CD1c-positive myeloid dendritic cell (primary cell): ENCODE data around the gene ATP2B1.

Source experiments
- DNase-seq: peaks from one replicate; pipeline ENCODE4 v3.0.0-alpha.2; 2016; ENCODE audit errors: extremely low spot score

ATP2B1 gene

DNA sequence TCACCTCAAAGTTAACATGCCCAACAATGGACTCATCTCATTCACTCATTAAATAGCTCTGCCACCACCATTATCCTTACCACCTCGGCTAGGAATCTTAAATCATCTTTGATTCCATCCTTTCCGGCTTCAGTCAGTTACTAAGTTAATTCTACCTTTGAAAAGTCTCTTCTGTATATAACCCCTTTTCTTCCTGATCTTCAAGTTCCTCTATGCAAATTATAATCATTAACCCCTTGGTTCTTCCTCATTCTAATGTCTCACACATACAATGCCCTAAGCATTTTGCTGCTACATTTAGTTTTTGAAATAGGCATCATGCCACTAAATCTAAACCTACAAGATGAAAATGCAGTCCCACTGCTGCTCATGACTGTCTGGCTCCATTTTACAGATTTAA lies 51.6 kb downstream of the ATP2B1 start:
- DNase-seq, result peak; percentile 32

DNA sequence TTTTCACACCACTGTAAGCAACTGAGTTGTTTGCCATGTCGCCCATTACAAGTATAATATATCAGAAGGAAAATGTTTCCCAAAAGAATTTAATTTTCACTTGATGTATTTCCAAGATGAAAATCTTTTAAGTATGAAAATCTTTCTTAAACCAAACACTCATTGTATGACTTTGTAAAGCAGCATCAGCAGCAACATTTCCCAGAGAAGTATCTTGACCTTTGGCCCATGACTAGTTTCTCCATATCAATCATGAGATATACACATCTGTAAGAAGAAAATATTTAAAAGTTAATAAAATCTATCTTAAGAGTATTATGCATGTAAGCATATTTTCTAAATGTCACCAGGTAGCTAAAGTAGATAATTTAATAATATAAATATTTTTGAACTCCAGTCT lies 52.8 kb downstream of the ATP2B1 start:
- DNase-seq, result no peak

DNA sequence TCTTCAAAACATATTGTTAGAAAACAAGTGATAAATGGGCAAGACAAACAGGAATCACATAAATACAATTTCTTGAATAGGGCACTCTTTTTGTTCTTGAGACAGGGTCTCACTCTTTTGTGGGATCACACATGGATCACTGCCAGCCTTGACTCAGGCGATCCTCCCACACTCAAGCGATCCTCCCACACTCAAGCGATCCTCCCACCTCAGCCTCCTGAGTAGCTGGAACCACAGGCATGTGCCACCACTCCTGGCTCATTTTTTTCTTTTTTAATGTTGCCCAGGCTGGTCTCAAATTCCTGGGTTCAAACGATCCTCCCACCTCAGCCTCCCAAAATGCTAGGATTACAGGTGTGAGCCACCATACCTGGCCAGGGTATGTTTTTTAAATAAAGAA lies 57.4 kb downstream of the ATP2B1 start:
- DNase-seq, result no peak

DNA sequence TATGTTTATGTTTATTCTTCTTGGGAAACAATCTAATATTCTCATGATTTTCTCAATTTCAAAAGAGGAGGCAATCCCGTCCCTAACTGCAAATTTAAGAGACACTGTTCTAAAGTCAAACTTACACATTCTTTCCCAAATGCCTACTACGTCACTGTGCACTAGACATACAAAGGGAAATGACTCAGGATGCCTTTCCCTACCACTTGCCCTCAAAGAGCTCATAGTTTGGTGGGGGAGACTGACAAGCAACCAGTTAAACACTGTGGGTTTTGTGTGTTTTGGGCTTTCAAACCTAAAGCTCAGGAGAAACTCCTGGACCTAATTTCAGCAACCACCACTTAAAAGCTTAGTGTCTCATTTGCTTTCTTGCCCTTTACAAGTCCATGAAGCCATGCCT lies 58.4 kb downstream of the ATP2B1 start:
- no peak for DNase-seq

DNA sequence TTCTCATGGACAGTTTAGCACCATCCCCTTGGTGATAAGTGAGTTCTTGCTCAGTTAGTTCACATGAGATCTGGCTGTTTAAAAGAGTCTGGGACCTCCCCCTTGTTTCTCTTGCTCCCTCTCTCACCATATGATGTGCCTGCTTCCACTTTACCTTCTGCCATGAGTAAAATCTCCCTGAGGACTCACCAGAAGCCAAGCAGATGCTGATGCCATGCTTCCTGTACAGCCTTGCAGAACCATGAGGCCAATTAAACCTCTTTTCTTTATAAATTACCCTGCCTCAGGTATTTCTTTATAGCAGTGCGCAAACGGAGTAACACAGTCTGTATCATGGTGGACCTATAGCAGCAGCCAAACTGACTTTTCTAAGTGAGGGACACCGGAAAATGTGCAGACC lies 58.8 kb downstream of the ATP2B1 start:
- DNase-seq, result no peak

DNA sequence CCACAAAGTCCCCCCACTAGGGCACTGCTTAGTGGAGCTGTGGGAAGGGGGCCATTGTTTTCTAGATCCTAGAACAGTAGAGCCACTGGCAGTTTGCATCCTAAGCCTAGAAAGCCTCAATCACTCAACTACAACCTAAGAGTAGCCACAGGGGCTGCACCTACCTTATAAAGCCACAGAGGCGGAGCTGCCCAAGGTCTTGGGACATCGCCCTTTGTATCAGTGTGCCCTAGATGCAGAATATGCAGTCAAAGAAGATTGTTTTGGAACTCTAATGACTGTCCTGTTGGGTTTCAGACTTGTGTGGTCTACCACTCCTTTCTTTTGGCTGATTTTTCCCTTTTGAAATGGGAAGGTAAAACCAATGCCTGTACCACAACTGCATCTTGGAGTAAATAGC lies 59.5 kb downstream of the ATP2B1 start:
- DNase-seq, result no peak

DNA sequence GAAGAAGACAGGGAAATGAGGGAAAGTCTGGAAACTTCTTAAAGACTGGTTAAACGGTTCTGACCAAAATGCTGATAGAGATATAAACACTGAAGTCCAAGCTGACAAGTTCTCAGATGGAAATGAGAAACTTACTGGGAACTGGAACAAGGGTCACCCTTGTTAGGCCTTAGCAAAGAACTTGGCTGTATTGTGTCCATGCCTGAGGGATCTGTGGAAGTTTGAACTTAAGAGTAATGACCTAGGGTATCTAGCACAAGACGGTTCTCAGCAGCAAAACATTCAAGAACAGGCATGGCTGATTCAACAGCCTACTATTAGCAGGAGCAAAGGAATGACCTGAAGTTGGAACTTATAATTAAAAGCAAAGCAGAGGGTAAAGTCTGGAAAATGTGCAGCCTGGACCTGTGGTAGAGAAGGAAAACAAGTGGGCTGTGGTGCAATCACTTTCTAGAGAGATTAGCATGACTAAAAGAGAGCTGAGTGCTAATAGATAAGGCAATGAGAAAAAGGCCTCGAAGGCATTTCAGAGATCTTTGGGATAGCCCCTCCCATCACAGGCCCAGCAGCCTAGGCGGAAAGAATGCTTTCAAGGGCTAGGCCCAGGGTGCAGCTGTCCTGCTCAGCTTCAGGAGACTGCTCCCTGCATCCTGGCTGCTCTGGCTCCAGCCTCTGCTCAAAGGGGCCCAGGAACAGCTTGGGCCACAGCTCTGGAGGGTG lies 60.3 kb downstream of the ATP2B1 start:
- no peak for DNase-seq

DNA sequence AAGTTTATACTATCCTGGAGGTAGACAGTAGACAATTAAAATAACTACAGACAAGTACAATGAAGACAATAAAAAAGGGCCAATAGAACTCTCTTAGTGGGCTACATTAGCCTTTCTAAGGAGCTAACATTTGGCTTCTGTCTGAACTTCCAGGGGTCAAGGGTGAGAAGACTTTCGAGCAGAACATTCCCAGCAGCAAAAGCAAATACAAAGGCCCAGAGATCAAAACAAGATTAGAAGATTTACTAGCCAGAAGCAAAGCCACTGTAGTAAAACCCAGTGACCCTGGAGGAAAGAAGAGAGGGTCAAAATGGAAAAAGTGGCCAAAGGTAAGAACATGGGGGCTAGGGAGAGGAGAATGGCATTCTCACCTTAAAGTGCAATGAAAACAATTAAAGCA lies 63.2 kb downstream of the ATP2B1 start:
- DNase-seq, result no peak

DNA sequence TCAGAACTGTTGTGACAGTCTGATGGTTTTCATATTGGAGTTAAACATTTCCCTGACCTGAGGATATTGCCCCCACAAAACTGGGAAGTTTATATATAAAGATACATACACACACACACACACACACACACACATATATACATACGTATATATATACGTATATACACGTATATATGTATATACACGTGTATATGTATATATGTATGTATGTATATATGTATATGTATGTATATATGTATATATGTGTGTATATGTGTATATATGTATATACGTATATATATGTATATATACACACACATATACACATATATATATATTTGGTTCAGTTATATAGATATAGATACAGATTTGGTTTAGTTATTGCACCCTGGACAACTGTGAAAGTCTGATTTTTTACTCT lies 65.7 kb downstream of the ATP2B1 start:
- DNase-seq, result no peak

DNA sequence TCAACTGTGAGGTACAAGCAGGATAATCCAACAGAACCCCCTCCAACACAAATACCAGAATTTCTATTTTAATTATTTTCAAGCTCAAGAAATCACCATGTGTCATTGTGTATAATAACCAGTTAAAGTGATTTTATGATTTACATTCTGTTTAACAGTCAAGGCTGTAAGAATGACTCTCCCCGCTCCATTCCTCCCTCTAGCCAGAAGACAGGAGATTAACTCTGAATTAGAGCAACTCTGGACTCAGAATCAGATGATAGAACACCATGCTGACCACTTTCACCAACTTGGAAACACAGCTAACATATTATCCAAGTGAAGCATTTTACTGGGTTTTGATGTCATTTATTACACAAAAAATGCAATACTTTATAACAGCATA lies 71.9 kb downstream of the ATP2B1 start:
- DNase-seq, result no peak

DNA sequence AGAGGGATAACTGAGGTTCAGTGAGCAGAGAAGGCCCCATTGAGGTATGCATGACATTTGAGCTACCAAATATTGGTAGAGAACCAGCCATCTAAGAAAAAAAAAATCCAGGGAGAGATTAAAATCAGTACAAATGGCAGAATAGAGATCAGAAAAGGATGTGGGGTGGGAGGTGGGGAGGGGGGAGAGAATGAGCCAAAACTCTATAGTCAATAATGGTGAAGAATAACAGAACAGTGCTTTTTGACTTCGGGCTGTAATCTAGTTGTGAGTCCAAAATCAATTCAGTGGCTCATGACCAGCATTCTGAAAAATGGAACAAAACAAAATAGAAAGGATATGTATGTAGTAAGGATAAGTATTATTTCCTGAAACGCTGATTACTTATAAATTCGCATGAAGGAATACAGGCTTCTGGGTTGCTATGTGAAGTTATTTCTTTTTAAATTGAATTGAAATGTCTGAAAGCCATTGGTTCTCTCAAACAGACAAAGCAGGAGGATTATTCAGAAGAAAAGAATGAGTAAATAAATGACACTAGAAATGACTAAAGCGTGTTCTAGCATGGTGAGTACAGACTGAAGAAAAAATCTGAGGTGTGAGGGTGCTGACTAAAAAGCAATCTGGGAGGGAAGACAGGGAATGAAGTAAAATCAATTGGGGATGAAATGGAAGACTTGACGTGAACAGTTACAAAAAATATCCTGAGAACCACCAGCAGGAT lies 72.4 kb downstream of the ATP2B1 start:
- DNase-seq, result no peak

DNA sequence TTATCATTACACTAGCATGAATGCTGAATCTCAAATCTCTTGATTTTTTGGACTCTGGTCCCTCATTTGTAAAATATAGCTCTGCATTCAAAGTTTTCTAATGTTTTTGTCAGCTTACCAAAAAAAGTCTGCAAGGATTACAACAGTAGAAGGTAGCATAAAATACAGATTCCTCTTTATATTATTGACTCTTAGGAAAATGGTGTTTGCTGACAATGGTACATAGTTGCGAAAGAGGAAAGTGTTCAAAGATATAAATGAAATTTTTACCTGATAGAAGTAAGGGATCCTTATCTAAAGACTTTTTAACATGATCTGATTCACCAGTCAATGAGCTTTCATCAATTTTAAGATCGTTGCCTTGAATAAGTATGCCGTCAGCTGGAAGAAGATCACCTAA lies 74.1 kb downstream of the ATP2B1 start:
- DNase-seq, result no peak

DNA sequence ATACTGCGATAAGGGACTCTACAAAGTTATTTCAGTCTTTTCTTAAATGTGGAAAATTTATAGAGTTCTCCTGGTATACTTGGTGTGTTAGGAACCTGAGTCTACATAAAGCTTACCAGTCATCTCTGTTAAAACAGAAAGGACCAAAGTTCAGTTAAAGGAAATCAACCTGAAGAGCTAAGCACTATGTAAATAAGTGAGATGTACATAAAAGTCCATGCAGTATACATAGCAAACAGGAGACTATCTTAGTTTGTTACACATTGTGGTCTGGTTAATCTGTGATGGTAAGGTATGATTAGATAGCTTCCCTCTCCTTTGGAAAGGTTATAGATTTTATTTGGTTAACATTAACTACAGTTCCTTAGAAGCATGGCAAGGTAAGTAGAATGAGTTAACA lies 75.9 kb downstream of the ATP2B1 start:
- no peak for DNase-seq

DNA sequence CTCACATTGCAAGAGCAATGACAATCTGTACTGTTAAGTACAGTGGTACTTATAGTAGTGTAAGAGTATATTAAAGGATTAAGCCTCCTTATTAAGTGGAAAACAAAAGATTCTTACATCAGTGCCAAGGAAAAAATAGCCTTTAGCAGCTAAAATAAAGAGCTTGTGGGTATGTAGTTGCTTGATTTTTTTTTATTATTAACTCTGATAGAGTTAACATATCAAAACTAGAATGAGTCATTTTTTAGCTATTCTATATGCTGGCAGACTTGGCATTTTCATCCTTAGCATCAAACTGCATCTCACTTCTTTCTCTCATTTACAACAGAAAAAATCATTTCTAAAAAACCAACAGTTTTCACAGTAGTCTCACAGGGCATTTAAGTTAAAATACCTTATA lies 86.5 kb downstream of the ATP2B1 start:
- DNase-seq, result no peak

DNA sequence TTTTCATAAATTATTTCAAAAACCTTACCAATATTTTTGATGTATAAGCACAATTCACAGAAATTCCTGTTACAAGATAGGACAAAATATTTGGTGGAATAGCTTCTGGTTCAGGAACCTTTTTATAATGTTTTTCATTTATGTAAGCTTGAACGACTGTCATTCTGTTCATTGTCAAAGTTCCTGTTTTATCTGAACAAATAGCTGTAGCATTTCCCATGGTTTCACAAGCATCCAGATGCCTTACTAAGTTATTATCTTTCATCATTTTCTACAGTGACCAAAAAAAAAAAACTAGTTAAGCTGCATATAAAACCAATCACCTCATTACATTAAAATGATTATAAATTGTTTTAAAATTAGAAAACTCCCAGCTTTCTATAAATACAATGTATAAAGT lies 87.1 kb downstream of the ATP2B1 start:
- DNase-seq, result no peak

DNA sequence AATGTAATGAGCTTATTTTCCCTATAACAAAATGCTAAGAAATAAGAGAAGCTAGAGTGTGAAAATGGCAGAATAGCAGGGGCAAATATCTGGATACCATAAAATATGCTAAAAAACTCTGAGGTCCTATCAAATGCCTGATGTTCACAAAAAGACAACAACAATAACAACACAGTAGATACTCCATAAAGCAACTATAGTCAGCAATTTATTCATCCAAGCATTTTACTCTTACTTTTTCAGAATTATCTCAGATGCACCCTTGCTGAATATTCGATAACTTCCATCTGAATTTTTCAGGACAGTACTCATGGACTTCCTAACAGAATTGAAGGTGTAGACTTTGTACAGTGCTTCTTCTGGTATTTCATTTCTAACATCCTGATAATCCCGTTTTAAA lies 88.9 kb downstream of the ATP2B1 start:
- DNase-seq, result no peak

DNA sequence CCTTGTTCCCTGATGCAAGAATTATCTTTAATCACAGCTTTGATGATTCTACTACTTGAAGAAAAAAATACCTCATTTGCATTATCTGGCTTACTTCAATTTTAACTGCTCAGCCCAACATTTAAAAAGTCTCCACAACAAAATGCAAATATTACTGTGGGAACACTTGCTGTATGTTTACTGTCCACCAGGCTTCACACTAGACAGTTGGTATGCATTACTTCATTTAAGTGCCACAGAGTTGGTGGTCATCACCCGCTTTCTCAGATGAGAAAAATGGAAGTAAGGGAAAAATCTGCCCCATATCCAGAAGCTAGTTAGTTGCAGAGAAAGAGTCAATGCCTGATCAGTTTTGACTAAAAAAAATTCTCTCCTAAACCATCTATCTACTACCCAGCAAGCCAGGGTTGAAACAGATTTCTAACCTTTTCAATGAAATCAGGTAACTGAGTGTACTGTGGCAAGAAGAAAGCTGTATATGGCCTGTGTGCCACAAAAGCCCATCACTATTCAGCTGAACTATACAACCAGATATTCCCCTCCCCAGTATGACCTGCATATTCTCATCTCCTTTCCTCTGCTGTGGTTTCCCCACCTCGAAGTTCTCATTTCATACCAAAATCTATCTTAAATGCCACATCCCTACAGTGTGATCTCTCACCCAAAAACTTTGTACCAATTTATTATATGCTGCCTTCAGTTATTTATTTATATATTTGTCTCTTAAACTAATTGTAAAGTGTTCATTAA lies 90.3 kb downstream of the ATP2B1 start:
- no peak for DNase-seq

DNA sequence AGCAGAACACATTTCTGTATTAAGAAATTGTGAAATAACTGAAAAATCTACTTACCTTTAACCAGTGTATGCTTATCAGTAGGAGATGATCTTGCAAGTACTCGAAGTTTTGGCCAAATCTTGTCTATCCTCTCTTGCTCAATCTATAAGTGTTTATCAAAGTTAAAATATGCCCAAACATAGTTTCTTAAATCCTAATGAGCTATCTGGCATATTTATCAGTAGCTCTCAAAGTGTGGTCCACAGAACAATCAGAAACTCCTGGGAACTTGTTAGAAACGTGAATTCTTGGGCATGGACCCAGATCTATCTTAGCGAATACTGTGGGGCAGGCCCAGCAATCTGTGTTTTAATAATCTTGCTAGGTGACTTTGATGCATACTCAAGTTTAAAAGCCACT lies 98.3 kb downstream of the ATP2B1 start:
- DNase-seq, result no peak

DNA sequence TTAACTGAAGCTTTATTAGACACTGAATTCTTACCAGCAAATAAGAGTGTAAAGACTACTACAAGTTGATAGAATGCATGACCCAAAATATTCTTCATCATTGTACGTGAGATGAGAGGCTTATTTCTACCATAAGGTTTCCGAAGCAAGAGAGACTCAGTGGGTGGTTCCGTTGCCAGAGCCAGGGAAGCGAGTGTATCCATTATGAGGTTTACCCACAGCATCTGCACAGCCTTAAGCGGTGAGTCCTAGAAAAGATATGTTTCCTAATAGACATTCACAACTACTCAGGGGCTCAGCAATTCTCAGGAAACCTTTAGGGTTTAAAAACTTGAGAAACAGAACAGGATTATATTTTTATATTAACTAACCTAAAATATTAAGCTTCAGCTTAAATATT lies 105.0 kb downstream of the ATP2B1 start:
- no peak for DNase-seq

DNA sequence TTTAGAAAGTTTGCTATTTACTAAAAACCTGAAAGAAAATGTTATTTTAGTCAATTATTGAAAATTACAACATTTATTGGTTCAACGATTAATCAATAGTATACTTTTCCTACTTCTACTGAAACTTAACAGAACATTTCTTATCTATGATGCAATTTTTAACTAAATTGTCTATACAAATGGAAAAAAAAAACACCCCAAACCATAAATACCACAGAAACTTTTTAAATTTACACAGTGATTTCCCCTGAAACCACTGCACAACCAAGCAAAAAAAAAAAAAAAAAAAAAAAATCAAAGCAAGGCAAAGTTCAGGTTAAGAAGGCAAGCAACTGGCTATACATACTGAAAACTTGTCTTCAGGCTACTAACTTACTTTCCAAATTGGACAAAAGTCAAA lies 110.9 kb downstream of the ATP2B1 start:
- no peak for DNase-seq

DNA sequence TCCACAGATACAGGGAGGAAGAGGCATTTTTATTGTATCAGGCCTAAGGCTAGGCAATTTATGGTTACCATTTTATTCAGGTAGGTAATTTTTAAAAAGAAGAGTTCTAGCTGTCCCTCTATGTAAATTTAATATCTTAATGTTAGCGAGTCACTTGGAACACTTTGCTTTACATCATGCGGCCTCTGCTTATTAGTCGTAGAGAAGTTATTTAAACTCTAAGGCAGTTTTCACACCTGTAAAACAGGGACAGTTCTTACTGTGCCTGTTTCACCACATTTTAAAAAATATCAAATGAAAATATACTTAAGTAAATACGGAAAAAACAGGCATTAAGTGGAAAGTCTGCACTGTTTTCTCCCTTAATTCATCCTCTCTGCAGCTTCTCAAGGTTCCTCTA lies 111.4 kb downstream of the ATP2B1 start:
- DNase-seq, result no peak

DNA sequence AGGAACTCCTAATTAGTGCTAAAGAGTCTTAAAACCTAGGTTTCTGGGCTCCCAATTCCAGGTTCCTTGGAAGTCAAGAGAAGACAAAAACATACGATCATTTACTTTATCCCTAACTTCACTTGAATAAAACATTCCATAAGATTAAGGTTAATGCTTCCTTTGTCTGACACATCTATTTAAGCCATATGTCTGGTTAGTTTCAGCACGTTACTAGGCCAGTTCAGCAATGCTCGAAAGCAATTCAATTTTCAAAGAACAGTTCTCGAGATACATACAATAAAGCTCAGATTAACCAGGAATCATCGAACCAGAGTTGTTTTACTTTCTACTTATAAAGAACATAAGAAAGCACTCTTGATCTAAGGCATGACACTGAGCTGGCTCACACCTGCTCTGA lies 114.8 kb downstream of the ATP2B1 start:
- no peak for DNase-seq

DNA sequence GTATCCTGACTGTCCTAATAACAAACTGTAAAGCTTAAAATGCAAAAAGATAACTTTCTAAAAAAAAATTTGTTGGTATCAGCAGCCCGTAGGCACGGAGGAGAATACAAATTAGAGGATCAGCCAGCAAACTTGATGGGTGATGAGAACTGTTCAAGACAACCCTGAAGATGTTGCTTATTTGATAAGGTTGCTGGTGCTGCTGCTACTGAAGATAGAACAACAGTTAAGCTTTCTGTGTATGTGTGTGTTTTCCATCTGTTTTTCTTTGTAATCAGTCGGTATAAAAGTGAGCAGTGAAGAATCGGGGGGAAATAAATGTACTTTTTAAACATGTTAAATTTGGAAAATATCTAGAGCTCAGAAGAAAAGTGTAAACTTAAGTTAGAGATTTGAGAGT lies 115.4 kb downstream of the ATP2B1 start:
- DNase-seq, result no peak
